Activated naive CD4-positive, alpha-beta T cell (primary cell): ENCODE measurements around the gene PCNX2.

Source experiments
- DNase-seq, 4 experiments: peaks; one replicate each; lab custom pipeline; 2025; lab: John Stamatoyannopoulos, UW

The PCNX2 gene

GRCh38 chr1:233319272-233319671 is 23.7 kb upstream of the PCNX2 start:
- DNase-seq, result no peak

- no peak for DNase-seq
Observed at GRCh38 chr1:233316473-233316872, 20.9 kb upstream of the PCNX2 start.

GRCh38 chr1:233315718-233316301 is 20.3 kb upstream of the PCNX2 start:
- DNase-seq, result no peak

- DNase-seq, result no peak
Observed at GRCh38 chr1:233313434-233314155, 18.1 kb upstream of the PCNX2 start.

GRCh38 chr1:233304489-233305102 is 9.1 kb upstream of the PCNX2 start:
- DNase-seq, result no peak

GRCh38 chr1:233300326-233300725 is 4.8 kb upstream of the PCNX2 start:
- DNase-seq, result no peak

GRCh38 chr1:233299450-233299849 is 3.9 kb upstream of the PCNX2 start:
- no peak for DNase-seq

- DNase-seq, result no peak
Observed at GRCh38 chr1:233295975-233296322, 424 bp upstream of the PCNX2 start.

GRCh38 chr1:233294913-233295236 is 650 bp downstream of the PCNX2 start:
- DNase-seq, result peak in 1 of 4 experiments; percentile 14

GRCh38 chr1:233293556-233294446 is 1.7 kb downstream of the PCNX2 start:
- no peak for DNase-seq

GRCh38 chr1:233290396-233291034 is 5.0 kb downstream of the PCNX2 start:
- DNase-seq, result no peak

GRCh38 chr1:233289676-233290075 is 5.8 kb downstream of the PCNX2 start:
- no peak for DNase-seq

GRCh38 chr1:233282582-233282886 is 13.0 kb downstream of the PCNX2 start:
- no peak for DNase-seq

GRCh38 chr1:233281711-233282581 is 13.6 kb downstream of the PCNX2 start:
- no peak for DNase-seq

- DNase-seq, result no peak
Observed at GRCh38 chr1:233279971-233280370, 15.6 kb downstream of the PCNX2 start.

- no peak for DNase-seq
Observed at GRCh38 chr1:233278631-233279030, 16.9 kb downstream of the PCNX2 start.

GRCh38 chr1:233277637-233278606 is 17.6 kb downstream of the PCNX2 start:
- no peak for DNase-seq

GRCh38 chr1:233269656-233270055 is 25.9 kb downstream of the PCNX2 start:
- DNase-seq, result no peak

GRCh38 chr1:233268389-233269022 is 27.0 kb downstream of the PCNX2 start:
- no peak for DNase-seq

GRCh38 chr1:233261695-233262094 is 33.8 kb downstream of the PCNX2 start:
- no peak for DNase-seq
